Endothelial cell of umbilical vein (primary cell): ENCODE data around the gene NPTX1. TPM values are rescaled to one million over a fixed set of nuclear protein-coding genes. Genes with fewer than 3 reads are reported as not detected.

Source experiments
- BruUV-seq: library from RNA; stranded (reverse); fragments of 400-500 nt; replicated peaks from 2 replicates; lab custom pipeline; 2021; lab: Mats Ljungman, UMichigan
- CTCF ChIA-PET: fragments of 300-600, 350-600 bp; sonication (Branson Sonifier 250); formaldehyde crosslinking; loops from one replicate; lab custom pipeline; 2021; ENCODE audit warnings: antibody characterized with exemption, inconsistent platforms; lab: Charles Lee
- POLR2A ChIA-PET: fragments of 300-600, 350-600 bp; sonication (Branson Sonifier 250); formaldehyde crosslinking; loops from one replicate; lab custom pipeline; 2021; ENCODE audit warnings: antibody characterized with exemption, inconsistent platforms; lab: Charles Lee
- DNase-seq: peaks from one replicate; pipeline ENCODE4 v3.0.0-alpha.2; 2011; ENCODE audit warnings: low read depth, low spot score
- FAIRE-seq: peaks from 2 replicates; lab custom pipeline; 2011; peaks lifted over from hg19 to GRCh38; lab: Jason Lieb, UNC
- H2AFZ ChIP-seq: 2 replicates; pipeline ENCODE4 v1.6.0; 2012; ENCODE audit warnings: low read depth, low read length, control low read depth, inconsistent platforms
- H3K27ac ChIP-seq: 2 replicates; pipeline ENCODE4 v1.5.1; 2011; ENCODE audit warnings: low read depth, mild to moderate bottlenecking, control low read depth, low read length, moderate library complexity; ENCODE audit not compliant: insufficient read depth
- H3K27me3 ChIP-seq, 2 experiments: 2 replicates each; pipeline versions ENCODE4 v1.6.0 to v1.6.1; 2011; ENCODE audit warnings: low read length in 2 of 2, mixed read lengths in 1 of 2; ENCODE audit not compliant: control insufficient read depth in 2 of 2, insufficient read depth in 2 of 2
- H3K36me3 ChIP-seq, 2 experiments: 2 replicates in 1 of 2; 3 replicates in 1 of 2; pipeline ENCODE4 v1.5.1; 2011; ENCODE audit warnings: low read length in 2 of 2, mild to moderate bottlenecking in 1 of 2, moderate library complexity in 1 of 2; ENCODE audit not compliant: control insufficient read depth in 2 of 2, insufficient read depth in 2 of 2; ENCODE audit errors: extremely low read depth in 1 of 2
- H3K4me1 ChIP-seq: 3 replicates; pipeline ENCODE4 v1.5.1; 2011; ENCODE audit warnings: mild to moderate bottlenecking, low read length; ENCODE audit not compliant: control insufficient read depth, insufficient read depth; ENCODE audit errors: extremely low read depth
- H3K4me2 ChIP-seq: 2 replicates; pipeline ENCODE4 v1.6.1; 2011; ENCODE audit warnings: low read length, control low read depth, mixed read lengths; ENCODE audit not compliant: insufficient read depth
- H3K4me3 ChIP-seq, 3 experiments: fragments of 200-600 bp in 1 of 3; sonication (generic), shearing (Covaris generic) in 1 of 3; replicated peaks in 1 of 3; 2 replicates each; pipeline ENCODE4 v1.5.1; 2011 to 2016; ENCODE audit warnings: control low read depth in 3 of 3, low read length in 3 of 3, mild to moderate bottlenecking in 2 of 3, inconsistent platforms in 1 of 3, low read depth in 1 of 3, moderate library complexity in 1 of 3; ENCODE audit not compliant: insufficient read depth in 1 of 3
- H3K79me2 ChIP-seq: 2 replicates; pipeline ENCODE4 v1.6.0; 2012; ENCODE audit warnings: low read length, inconsistent platforms; ENCODE audit not compliant: control insufficient read depth, insufficient read depth
- H3K9ac ChIP-seq: replicated peaks from 2 replicates; pipeline ENCODE3; 2011; ENCODE audit warnings: low read length, control low read depth; ENCODE audit not compliant: insufficient read depth; ENCODE audit errors: extremely low read depth
- H3K9me1 ChIP-seq: replicated peaks from 3 replicates; pipeline ENCODE4 v1.6.0; 2011; ENCODE audit warnings: mild to moderate bottlenecking, low read length; ENCODE audit not compliant: control insufficient read depth, insufficient read depth; ENCODE audit errors: extremely low read depth
- H3K9me3 ChIP-seq: replicated peaks from 2 replicates; pipeline ENCODE4 v1.5.1; 2012; ENCODE audit warnings: low read length, inconsistent platforms; ENCODE audit not compliant: control insufficient read depth, insufficient read depth
- H4K20me1 ChIP-seq: replicated peaks from 2 replicates; pipeline ENCODE3; 2011; ENCODE audit warnings: mild to moderate bottlenecking, low read length; ENCODE audit not compliant: control insufficient read depth, insufficient read depth; ENCODE audit errors: extremely low read depth
- EZH2 ChIP-seq: IDR thresholded peaks from 2 replicates; pipeline ENCODE4 v1.6.1; 2012; ENCODE audit warnings: borderline replicate concordance, low read depth, mild to moderate bottlenecking, moderate library complexity, low read length, inconsistent platforms; ENCODE audit not compliant: severe bottlenecking
- FOS ChIP-seq: IDR thresholded peaks from 2 replicates; pipeline ENCODE4 v1.6.1; 2011; ENCODE audit warnings: mild to moderate bottlenecking, low read length, moderate library complexity, borderline replicate concordance; ENCODE audit not compliant: insufficient read depth
- GATA2 ChIP-seq: IDR thresholded peaks from 2 replicates; pipeline ENCODE4 v1.7.0; 2011; ENCODE audit warnings: low read depth, mild to moderate bottlenecking, moderate library complexity, mixed read lengths, low read length; ENCODE audit not compliant: insufficient read length, insufficient read depth
- JUN ChIP-seq: IDR thresholded peaks from 2 replicates; pipeline ENCODE4 v1.6.1; 2011; ENCODE audit warnings: borderline replicate concordance, low read depth; ENCODE audit not compliant: insufficient read length, insufficient read depth
- MYC ChIP-seq: IDR thresholded peaks from one replicate; pipeline ENCODE4 v1.6.1; 2011; ENCODE audit warnings: mild to moderate bottlenecking, low read depth, low read length
- POLR2A ChIP-seq: IDR thresholded peaks from 2 replicates; pipeline ENCODE4 v1.6.1; 2012; ENCODE audit warnings: low read depth, mild to moderate bottlenecking, control low read depth, low read length
- POLR2AphosphoS5 ChIP-seq: IDR thresholded peaks from 2 replicates; pipeline ENCODE4 v1.6.1; 2012; ENCODE audit warnings: low read depth, mild to moderate bottlenecking, control low read depth, low read length, moderate library complexity; ENCODE audit not compliant: insufficient read depth
- dilution Hi-C: fragments of 300-500 bp; cut with MboI; formaldehyde crosslinking; loops from one replicate; pipeline ENCODE4 v1.15.0; 2019; ENCODE audit warnings: low sequenced_read_pairs; ENCODE audit not compliant: extremely low pct_ligation_motif_present
- intact Hi-C: fragments of 100-400 bp; cut with micrococcal nuclease; formaldehyde crosslinking; loops from one replicate; pipeline ENCODE4 v1.10.0; 2022
- polyA plus RNA-seq, 4 experiments: library from polyadenylated mRNA; depleted of rRNA in 3 of 4; stranded (reverse) in 3 of 4; unstranded in 1 of 4; fragments of >200 nt; gene quantifications; 2 replicates each; pipeline versions ENCODE4 v1.2.1 to v1.2.3, GENCODE V29; 2011 to 2012; ENCODE audit warnings: missing spikeins in 1 of 4
- total RNA-seq: library from RNA; stranded (reverse); gene quantifications from 2 replicates; pipeline ENCODE4 v1.2.3, GENCODE V29; 2021
- TF ChIP-seq, protein P1 (sequence below): IDR thresholded peaks from 2 replicates; pipeline ENCODE4 v1.6.1; 2011; ENCODE audit not compliant: insufficient read depth, insufficient read length
- TF ChIP-seq, protein P2 (sequence below), 2 donors: IDR thresholded peaks; 1 replicate in 1 of 2; 2 replicates in 1 of 2; pipeline ENCODE4 v1.5.1; 2011; ENCODE audit warnings: low read length in 2 of 2, mild to moderate bottlenecking in 2 of 2, moderate library complexity in 2 of 2, control low read depth in 1 of 2, inconsistent platforms in 1 of 2, low read depth in 1 of 2; ENCODE audit not compliant: insufficient read depth in 1 of 2; ENCODE audit errors: extremely low read depth in 1 of 2

NPTX1 gene
- total and polyA plus RNA-seq, 2 donors (not counting 3 experiments of a cell fraction or from before 2014, with no cell fraction given), result 0.03 TPM; not detected in 1

- Histone ChIP-seq H3K9ac (no peak overlapping the region), H3K36me3 (no peaks in the 10 kb centered on the region), H4K20me1 (no peaks in the 10 kb centered on the region), H3K79me2 (no peaks in the 10 kb centered on the region), H3K4me2 (no peak overlapping the region), H3K27ac (no peak overlapping the region), H3K4me1 (no peaks in the 10 kb centered on the region), H3K9me1 (no peaks in the 10 kb centered on the region), H2AFZ (no peak overlapping the region), H3K27me3 (peaks cover 2 to 9% of the 10 kb centered on the region in 2 experiments), H3K9me3 (no peaks in the 10 kb centered on the region), H3K4me3 (no peak overlapping the region)
- no peak for DNase-seq
- FAIRE-seq, result no peak
- POLR2A ChIA-PET, result no interaction called here
- intact Hi-C loops (no loop called here), dilution Hi-C loops (no loop called here)
- no TSS peak for BruUV-seq
- peak; percentile 38 for TF ChIP-seq EZH2
- TF ChIP-seq, protein P1, sequence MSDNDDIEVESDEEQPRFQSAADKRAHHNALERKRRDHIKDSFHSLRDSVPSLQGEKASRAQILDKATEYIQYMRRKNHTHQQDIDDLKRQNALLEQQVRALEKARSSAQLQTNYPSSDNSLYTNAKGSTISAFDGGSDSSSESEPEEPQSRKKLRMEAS, result no peak
- CTCF ChIA-PET, result no interaction called here
These were observed 14.8 kb downstream of the NPTX1 start for GRCh38 chr17:80461528-80462160.

DNA sequence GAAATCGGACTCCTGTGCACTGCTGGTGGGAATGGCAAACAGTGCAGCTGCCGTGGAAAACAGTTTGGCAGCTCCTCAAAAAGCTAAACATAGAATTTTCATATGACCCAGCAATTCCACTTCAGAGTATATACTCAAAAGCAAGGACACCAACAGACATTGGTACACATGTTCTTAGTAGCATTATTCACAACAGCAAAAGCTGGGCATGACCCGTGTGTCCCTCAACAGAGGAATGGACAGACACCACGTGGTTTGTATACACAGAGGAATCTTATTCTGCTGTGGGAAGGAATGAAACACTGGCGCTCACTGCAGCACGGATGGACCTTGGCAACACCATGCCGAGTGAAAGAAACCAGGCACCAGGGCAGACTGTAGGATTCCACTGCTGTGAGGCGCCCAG lies 16.0 kb downstream of the NPTX1 start:
- dilution Hi-C loops (no loop called here), intact Hi-C loops (no loop called here)
- TF ChIP-seq, protein P1, result no peak
- TF ChIP-seq FOS (no peak), MYC (no peak), EZH2 (no peak), JUN (no peak), POLR2AphosphoS5 (no peak), GATA2 (no peak), POLR2A (no peak)
- TF ChIP-seq, protein P2, sequence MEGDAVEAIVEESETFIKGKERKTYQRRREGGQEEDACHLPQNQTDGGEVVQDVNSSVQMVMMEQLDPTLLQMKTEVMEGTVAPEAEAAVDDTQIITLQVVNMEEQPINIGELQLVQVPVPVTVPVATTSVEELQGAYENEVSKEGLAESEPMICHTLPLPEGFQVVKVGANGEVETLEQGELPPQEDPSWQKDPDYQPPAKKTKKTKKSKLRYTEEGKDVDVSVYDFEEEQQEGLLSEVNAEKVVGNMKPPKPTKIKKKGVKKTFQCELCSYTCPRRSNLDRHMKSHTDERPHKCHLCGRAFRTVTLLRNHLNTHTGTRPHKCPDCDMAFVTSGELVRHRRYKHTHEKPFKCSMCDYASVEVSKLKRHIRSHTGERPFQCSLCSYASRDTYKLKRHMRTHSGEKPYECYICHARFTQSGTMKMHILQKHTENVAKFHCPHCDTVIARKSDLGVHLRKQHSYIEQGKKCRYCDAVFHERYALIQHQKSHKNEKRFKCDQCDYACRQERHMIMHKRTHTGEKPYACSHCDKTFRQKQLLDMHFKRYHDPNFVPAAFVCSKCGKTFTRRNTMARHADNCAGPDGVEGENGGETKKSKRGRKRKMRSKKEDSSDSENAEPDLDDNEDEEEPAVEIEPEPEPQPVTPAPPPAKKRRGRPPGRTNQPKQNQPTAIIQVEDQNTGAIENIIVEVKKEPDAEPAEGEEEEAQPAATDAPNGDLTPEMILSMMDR (IDR thresholded peaks at IDR 0.05; ENCODE audit: extremely low read depth in 1 of 2, insufficient read depth in 1 of 2, low read depth in 1 of 2, low read length in 2 of 2), result no peak
- H3K27me3 ChIP-seq, result peaks cover 2 to 9% of the 10 kb centered on the region in 2 experiments
- CTCF ChIA-PET, result no interaction called here
- FAIRE-seq (no peak), DNase-seq (no peak)
- H3K4me3 ChIP-seq, result no peak overlapping the region
- BruUV-seq, result no TSS peak
- no peak overlapping the region for H3K27ac ChIP-seq
- no peak overlapping the region for H3K9ac ChIP-seq
- no peaks in the 10 kb centered on the region for H4K20me1 ChIP-seq
- no peaks in the 10 kb centered on the region for H3K9me1 ChIP-seq
- POLR2A ChIA-PET, result no interaction called here
- H3K4me2 ChIP-seq, result no peak overlapping the region
- no peaks in the 10 kb centered on the region for H3K36me3 ChIP-seq
- no peaks in the 10 kb centered on the region for H3K79me2 ChIP-seq
- peaks cover 1% of the 10 kb centered on the region for H3K4me1 ChIP-seq
- no peaks in the 10 kb centered on the region for H3K9me3 ChIP-seq
- no peak overlapping the region for H2AFZ ChIP-seq
